ENCODE results near the gene ZNF385A. TPM values are rescaled to one million over a fixed set of nuclear protein-coding genes. Genes with fewer than 3 reads are reported as not detected.

ZNF385A gene, protein sequence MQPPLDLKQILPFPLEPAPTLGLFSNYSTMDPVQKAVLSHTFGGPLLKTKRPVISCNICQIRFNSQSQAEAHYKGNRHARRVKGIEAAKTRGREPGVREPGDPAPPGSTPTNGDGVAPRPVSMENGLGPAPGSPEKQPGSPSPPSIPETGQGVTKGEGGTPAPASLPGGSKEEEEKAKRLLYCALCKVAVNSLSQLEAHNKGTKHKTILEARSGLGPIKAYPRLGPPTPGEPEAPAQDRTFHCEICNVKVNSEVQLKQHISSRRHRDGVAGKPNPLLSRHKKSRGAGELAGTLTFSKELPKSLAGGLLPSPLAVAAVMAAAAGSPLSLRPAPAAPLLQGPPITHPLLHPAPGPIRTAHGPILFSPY
- total RNA-seq: 10 to 100 TPM; 24.2 to 38.9 (median 29.3) TPM

DNA sequence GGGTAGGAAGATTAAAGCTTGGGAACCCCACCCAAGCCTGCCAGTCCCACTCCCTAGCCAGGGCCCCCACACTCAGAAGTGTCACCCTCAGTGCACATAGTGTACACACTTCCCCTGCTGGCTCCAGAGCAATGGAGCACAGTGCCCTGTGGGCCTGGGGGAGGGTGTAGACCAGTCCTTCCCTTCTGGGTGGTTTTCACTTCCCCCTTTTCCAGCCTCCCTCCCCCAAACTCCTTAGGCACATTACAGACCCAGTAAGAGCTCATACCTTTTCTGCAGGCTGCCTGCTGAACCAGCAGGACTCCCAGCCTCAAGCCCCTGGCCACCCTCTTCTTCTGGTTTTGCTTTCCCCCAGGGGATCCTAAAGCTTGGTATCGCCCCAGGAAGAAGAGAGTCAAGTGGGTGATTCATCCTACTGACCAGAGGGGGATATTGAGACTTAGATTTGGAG lies at the start of gene ZNF385A:
Gene ZNF385A, minus strand, starts transcription at position 143 of the 451 bp plus-strand sequence. CDS start 219 bp downstream, outside the sequence.
- intact Hi-C loops (cut with DNase I): no loop called here
- Histone ChIP-seq H3K27ac (peak within 1 kb of the TSS; percentile 59 to 97 (median 89)), H3K9me3 (no peaks in the 10 kb centered on the region), H3K27me3 (no peaks in the 10 kb centered on the region), H3K4me3 (replicated peaks in 1 of 3) (no peak within 1 kb of the TSS), H3K36me3 (no peaks in the 10 kb centered on the region), H3K4me1 (peaks cover 67 to 92% of the 10 kb centered on the region in 2 donors)
- 45 to 76% methylated on average over 1 of the region's 1 CpG for WGBS, 2 donors
- peak; percentile 45 to 51 for DNase-seq
- TF ChIP-seq, protein P1, sequence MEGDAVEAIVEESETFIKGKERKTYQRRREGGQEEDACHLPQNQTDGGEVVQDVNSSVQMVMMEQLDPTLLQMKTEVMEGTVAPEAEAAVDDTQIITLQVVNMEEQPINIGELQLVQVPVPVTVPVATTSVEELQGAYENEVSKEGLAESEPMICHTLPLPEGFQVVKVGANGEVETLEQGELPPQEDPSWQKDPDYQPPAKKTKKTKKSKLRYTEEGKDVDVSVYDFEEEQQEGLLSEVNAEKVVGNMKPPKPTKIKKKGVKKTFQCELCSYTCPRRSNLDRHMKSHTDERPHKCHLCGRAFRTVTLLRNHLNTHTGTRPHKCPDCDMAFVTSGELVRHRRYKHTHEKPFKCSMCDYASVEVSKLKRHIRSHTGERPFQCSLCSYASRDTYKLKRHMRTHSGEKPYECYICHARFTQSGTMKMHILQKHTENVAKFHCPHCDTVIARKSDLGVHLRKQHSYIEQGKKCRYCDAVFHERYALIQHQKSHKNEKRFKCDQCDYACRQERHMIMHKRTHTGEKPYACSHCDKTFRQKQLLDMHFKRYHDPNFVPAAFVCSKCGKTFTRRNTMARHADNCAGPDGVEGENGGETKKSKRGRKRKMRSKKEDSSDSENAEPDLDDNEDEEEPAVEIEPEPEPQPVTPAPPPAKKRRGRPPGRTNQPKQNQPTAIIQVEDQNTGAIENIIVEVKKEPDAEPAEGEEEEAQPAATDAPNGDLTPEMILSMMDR (IDR thresholded peaks at IDR 0.05): no peak
- no peak for TF ChIP-seq POLR2A (IDR thresholded peaks at IDR 0.05)

DNA sequence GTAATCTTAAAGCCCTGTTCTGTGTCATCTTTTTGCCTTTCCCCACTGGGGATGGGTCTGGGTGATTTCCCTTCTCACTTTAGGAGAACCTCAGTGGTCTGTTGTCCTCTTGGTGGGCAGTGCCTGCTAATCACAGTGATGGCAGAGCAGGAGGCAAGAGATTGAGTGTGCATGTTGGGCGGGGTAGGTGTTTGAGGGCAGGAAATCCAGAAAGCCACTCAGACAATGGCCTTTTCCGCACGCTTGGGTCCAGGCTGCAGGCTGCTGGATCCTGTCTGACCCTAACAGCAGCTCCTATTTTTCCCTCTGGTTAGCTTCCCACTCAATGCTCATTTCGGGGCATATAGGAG lies 48.3 kb upstream of the ZNF385A start:
- TF ChIP-seq, protein P1 (IDR thresholded peaks at IDR 0.05): no peak
- no peak for TF ChIP-seq POLR2A (IDR thresholded peaks at IDR 0.05)
- Histone ChIP-seq H3K4me1 (peaks cover 40 to 55% of the 10 kb centered on the region in 2 donors), H3K9me3 (no peaks in the 10 kb centered on the region), H3K36me3 (no peaks in the 10 kb centered on the region), H3K27ac (peak overlapping the region; percentile 55 to 62 (median 62)), H3K4me3 (replicated peaks in 1 of 3) (no peak overlapping the region), H3K27me3 (no peaks in the 10 kb centered on the region)
- no peak for DNase-seq
- WGBS, 2 donors: 74 to 90% methylated on average over 4 of the region's 4 CpGs
- intact Hi-C loops (cut with DNase I): no loop called here

DNA sequence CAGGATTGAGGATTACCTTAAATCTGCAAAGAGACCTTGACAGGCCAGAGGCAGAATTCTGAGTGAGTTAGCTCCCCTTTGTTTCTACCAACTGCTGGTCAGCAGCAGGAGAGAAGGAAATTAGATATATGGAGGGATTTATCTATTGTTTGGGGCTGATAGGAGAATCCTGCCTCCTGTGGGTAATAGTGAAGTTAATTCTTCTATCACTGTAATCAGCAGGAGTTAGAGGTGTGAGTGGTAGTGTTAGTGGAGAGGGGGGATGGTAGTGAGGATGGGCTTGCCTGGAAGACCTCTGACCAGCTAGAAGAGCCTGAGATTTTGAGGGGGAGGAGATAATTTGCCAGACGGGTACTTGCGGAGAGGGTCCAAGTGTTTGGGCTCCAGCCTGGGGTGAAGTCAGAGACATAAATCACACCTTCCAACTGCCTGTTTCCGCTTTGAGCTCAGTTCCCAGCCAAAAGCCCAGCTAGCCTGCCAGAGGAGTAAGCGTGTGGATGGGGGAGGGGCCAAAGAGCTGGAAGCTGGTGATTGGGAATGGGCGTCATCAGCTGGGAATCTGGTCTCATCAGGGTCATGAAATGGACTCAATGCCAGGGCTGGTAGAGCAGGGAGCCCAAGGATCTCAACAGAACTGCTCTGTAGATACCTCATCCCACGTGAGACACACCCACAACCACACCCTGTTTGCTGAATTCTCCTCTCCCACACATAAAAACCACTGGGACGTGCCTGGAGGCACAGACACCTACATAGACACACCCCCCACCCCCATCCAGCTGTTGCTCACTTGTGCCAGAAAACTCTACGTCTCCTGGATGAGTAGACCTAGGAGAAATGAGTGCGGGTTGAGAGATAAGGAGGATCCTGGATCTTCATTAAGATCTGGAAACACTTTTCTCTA lies 47.6 kb upstream of the ZNF385A start:
- intact Hi-C loops (cut with DNase I): no loop called here
- no peak for TF ChIP-seq POLR2A (IDR thresholded peaks at IDR 0.05)
- TF ChIP-seq, protein P1 (IDR thresholded peaks at IDR 0.05): no peak
- Histone ChIP-seq H3K27me3 (no peaks in the 10 kb centered on the region), H3K4me1 (peaks cover 41 to 60% of the 10 kb centered on the region in 2 donors), H3K36me3 (no peaks in the 10 kb centered on the region), H3K27ac (peak overlapping the region; percentile 55 to 62 (median 62)), H3K9me3 (no peaks in the 10 kb centered on the region), H3K4me3 (replicated peaks in 1 of 3) (no peak overlapping the region)
- DNase-seq: peak; percentile 42 to 43
- WGBS, 2 donors: 52 to 69% methylated on average over 9 of the region's 9 CpGs

DNA sequence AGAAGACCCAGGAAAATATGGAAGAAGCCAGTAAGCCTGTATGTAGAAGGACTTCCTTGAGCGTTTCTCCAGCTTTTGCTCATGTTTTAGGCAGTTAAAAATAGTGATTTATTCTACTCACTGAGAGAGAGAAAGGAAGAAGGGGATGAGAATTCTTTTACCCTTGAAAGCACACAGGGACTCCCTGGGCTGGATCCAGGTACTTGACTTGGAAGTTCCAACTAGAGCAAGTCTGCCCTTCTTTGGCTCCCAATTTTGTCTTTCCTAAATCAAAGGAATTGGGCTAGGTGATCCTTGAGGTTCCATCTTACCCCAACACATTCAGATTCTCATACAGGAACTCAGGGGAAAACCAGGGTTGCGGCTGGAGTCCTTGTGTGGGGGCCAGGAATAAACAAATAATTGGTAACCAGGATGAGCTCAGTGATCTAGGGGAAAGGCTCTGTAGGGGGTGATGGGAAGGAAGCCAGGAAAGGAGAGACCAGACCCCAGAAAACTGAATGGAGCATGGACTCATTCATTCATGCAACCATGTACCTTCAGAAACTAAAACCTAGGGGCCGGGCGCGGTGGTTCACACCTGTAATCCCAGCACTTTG lies 46.0 kb upstream of the ZNF385A start:
- no peak for TF ChIP-seq POLR2A (IDR thresholded peaks at IDR 0.05)
- TF ChIP-seq, protein P1 (IDR thresholded peaks at IDR 0.05): no peak
- Histone ChIP-seq H3K9me3 (no peaks in the 10 kb centered on the region), H3K4me1 (peaks cover 44 to 62% of the 10 kb centered on the region in 2 donors), H3K27ac (peak overlapping the region in 2 of 3 donors; percentile 47 to 54), H3K36me3 (no peaks in the 10 kb centered on the region), H3K4me3 (replicated peaks in 1 of 3) (no peak overlapping the region), H3K27me3 (no peaks in the 10 kb centered on the region)
- WGBS, 2 donors: 77 to 78% methylated on average over 5 of the region's 5 CpGs
- intact Hi-C loops (cut with DNase I): no loop called here
- peak; percentile 68 to 83 for DNase-seq

Data from thyroid gland (tissue), 4 donors.